K562 (cell line): ENCODE measurements around the gene LRRC37A3. TPM values are rescaled to one million over a fixed set of nuclear protein-coding genes. Genes with fewer than 3 reads are reported as not detected.

Source experiments
- GATA2 ChIP-seq: sonication (generic); formaldehyde crosslinking; IDR thresholded peaks from 2 replicates; pipeline ENCODE4 v1.4.0; 2020; ENCODE audit warnings: mild to moderate bottlenecking, missing genetic modification reagents
- ZBTB7A ChIP-seq: IDR thresholded peaks from 2 replicates; pipeline ENCODE4 v1.6.1; 2011; ENCODE audit warnings: low read depth, mild to moderate bottlenecking, low read length, moderate library complexity, borderline replicate concordance; ENCODE audit not compliant: control insufficient read depth
- polyA plus RNA-seq, 8 experiments: library from polyadenylated mRNA; depleted of rRNA in 4 of 8; stranded (reverse) in 5 of 8; unstranded in 3 of 8; fragments of >200 nt; fragmentation: Nextera tagmentation in 2 of 8; fragmentation: Illumina TruSeq in 1 of 8; extraction: Ambion mirVana in 2 of 8; extraction: Trizol in 1 of 8; gene quantifications; 2 replicates each; pipeline versions ENCODE4 v1.2.1 to v1.2.3, GENCODE V29; 2011 to 2014; ENCODE audit warnings: inconsistent platforms in 1 of 8, missing spikeins in 1 of 8
- total RNA-seq, 7 experiments: library from RNA; depleted of rRNA in 6 of 7; stranded (reverse); fragments of >200 nt in 6 of 7; fragmentation: Illumina TruSeq in 2 of 7; extraction: Trizol in 2 of 7; gene quantifications; 2 replicates each; pipeline versions ENCODE4 v1.2.1 to v1.2.3, GENCODE V29; 2011 to 2021; ENCODE audit warnings: low replicate concordance in 1 of 7
- TF ChIP-seq, protein P1 (sequence below), 2 experiments: fragments of 450-650 bp; formaldehyde crosslinking in 1 of 2; IDR thresholded peaks; 2 replicates each; pipeline versions ENCODE4 v1.4.0 to v1.6.1; 2014 to 2020; ENCODE audit warnings: mild to moderate bottlenecking in 2 of 2, borderline replicate concordance in 1 of 2, low read depth in 1 of 2

LRRC37A3 gene
- total and polyA plus RNA-seq, 9 of the 15 experiments (the other 6 are each of a cell fraction or from before 2014, with no cell fraction given): 0.14 to 5.9 (median 2.2) TPM

DNA sequence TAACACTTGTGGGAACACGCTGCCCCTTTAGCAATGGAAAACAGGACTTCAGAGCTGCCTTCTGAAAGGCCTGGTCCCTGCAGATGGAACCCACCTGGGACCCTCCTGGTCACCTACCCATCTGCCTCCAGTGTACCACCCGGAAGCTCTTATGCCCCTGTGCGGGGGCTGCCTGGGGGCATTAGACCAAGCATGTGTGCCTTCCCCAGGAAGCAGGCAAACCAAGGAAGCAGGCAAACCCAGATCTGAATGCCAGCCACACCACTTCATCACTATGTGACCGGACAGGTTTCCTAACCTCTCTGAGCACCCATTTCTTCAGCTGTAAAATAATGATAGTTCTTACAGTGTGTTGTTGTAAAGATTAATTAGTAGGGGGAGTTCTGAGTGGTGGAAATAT lies 20.8 kb upstream of the LRRC37A3 start (continued):
- TF ChIP-seq, protein P1, sequence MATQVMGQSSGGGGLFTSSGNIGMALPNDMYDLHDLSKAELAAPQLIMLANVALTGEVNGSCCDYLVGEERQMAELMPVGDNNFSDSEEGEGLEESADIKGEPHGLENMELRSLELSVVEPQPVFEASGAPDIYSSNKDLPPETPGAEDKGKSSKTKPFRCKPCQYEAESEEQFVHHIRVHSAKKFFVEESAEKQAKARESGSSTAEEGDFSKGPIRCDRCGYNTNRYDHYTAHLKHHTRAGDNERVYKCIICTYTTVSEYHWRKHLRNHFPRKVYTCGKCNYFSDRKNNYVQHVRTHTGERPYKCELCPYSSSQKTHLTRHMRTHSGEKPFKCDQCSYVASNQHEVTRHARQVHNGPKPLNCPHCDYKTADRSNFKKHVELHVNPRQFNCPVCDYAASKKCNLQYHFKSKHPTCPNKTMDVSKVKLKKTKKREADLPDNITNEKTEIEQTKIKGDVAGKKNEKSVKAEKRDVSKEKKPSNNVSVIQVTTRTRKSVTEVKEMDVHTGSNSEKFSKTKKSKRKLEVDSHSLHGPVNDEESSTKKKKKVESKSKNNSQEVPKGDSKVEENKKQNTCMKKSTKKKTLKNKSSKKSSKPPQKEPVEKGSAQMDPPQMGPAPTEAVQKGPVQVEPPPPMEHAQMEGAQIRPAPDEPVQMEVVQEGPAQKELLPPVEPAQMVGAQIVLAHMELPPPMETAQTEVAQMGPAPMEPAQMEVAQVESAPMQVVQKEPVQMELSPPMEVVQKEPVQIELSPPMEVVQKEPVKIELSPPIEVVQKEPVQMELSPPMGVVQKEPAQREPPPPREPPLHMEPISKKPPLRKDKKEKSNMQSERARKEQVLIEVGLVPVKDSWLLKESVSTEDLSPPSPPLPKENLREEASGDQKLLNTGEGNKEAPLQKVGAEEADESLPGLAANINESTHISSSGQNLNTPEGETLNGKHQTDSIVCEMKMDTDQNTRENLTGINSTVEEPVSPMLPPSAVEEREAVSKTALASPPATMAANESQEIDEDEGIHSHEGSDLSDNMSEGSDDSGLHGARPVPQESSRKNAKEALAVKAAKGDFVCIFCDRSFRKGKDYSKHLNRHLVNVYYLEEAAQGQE (IDR thresholded peaks at IDR 0.05; ENCODE audit: borderline replicate concordance): no peak
- TF ChIP-seq, protein P1 (CRISPR knock-in tag; IDR thresholded peaks at IDR 0.05; ENCODE audit: low read depth): no peak
- TF ChIP-seq ZBTB7A (no peak), GATA2 (CRISPR knock-in tag) (no peak)
